NCI-H128 (cell line): ENCODE measurements around the gene MKLN1.
"Not testable (repeated sequence)": the region's sequence is repeated elsewhere in the genome, so short reads cannot be mapped to it uniquely, and the experiment has no call there.

Experiments used
- DNase-seq: peaks from one replicate; lab custom pipeline; 2025; ENCODE audit not compliant: unreplicated experiment; lab: John Stamatoyannopoulos, UW

The MKLN1 gene

GRCh38 chr7:131388126-131388525, 60.5 kb downstream of the MKLN1 start:
- DNase-seq = no peak

DNA sequence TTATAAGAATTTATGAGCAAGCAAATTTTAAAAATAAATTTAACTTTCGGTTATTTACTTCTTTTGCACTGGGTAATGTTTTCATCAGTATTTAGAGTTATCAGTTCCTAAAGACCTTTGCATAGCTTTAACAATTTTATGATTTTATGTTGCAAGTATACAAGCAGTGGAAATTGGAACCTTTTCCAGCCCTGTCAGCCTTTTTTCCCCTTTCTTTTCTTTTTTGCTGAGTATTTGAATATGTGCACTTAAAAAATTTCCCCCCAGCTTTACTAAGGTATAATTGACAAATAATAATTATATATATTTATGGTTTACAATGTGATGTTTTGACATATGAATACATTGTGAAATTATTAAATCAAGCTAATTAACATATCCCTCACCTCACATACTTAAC, 62.6 kb downstream of the MKLN1 start:
- no peak for DNase-seq

DNA sequence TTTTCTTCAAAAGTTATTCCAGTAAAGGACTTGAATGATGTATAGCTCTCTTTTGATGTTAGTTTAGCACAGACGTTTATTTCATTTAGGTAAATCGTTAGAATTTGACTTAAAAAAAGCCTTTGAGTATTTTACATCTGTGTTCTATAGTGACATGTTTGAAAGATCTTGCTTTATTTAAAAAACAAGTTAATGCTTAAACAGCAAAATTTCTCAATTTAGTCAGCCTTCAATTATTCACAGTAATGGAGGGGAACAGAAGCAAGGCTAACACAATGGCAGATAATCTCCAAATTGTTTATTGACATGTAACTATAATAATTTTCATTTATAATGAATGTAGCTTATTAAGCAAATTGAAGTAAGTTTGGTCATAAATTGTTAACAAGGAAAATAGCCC, 63.5 kb downstream of the MKLN1 start:
- DNase-seq = no peak

DNA sequence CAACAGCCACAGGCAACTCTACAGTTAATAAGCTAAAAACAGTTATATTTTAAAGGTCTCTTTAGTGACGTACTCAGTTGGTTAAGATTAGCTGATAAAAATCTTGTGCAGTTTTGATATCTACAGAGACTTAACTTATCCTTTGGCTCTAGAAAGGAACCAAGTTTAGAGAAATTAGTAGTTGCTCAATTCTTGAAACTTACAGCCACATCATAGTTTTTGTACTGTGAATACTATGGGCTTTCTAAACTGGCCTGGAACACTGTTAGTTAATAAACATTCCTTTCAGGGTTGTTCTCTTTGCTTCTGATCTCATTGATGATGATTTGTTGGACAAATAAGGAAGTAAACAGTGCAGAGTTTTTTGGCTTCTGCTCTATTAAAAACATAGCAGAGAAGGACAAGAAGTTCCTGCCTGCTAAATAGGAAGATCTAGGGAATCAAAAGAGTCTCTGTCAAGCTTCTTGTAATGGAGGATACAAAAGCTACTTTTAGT, 73.1 kb downstream of the MKLN1 start:
- no peak for DNase-seq

DNA sequence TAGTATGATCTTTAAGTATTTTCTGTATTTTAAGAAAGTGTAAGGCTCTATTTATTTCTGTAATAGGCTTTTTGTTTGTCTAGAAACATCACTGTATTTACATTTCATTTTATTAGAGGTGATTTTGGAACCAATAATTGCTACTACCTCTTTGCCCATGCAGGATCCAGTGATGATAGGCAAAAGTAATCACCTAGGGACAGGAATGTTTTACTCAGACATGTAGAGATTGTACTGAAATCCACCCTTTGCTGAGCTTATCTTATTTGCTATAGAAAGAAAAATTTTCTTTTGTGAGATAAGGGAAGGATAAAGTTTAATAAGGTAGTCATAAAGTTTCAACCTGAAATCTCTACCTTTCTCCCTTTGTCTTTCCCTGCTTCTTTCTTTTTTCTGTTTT, 73.5 kb downstream of the MKLN1 start:
- no peak for DNase-seq

- no peak for DNase-seq
Measured at GRCh38 chr7:131403322-131403721, 75.6 kb downstream of the MKLN1 start.

DNA sequence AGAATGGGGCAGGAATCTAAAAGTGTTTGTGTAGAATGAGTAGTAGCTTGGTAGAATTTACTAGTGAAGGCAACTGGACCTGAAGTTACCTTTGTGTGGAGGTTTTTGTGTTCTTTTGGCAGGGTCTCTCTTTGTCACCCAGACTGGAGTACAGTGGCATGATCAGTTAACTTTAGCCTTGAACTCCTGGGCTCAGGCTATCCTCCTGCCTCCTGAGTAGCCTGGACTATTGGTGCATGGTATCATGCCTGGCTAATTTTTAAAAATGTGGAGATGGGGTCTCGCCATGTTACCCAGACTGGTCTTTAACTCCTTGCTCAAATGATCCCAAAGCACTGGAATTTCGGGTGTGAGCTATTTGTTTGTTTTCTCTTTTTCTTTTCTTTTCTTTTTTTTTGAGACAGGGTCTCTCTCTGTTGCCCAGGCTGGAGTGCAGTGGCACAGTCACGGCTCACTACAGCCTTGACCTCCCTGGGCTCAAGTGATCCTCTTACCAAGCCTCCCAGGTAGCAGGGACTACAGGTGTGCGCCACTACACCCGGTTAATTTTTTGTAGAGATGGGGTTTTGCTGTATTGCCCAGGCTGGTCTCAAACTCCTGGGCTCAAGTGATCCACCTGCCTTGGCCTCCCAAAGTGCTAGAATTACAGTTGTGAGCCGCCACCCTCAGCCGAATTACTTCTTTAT, 76.7 kb downstream of the MKLN1 start:
- no peak for DNase-seq

GRCh38 chr7:131409129-131409766, 81.6 kb downstream of the MKLN1 start:
- DNase-seq = no peak

GRCh38 chr7:131412031-131412430, 84.4 kb downstream of the MKLN1 start:
- DNase-seq = no peak

- no peak for DNase-seq
Measured at GRCh38 chr7:131413711-131414110, 86.0 kb downstream of the MKLN1 start.

DNA sequence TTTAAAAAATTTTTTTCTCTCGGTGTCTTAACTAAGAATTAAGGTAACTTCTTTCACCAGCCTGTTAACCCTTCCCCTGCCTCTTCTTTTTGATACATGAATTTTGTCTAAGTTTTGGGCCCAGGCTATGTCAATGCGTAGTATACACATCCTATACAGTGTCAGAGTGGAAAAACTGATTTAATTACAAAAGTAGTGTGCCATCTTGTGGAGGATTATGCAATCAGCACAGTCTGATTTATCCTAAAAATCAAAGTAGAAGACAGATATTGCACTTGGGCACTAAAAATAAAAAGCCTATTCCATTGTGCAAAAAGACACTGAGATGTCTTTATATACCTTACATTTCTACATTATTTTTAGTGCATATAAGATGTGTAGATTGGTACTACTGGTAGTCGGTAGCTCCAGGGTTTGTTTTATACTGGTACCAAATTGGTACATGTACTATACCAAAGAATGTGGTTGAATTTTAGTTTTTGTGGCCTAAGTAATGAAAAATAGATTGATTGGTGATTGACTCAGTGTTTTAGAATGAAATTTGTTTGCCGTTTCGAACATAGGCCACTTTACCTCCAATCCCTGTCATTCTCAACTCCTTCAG, 96.6 kb downstream of the MKLN1 start:
- DNase-seq = no peak

DNA sequence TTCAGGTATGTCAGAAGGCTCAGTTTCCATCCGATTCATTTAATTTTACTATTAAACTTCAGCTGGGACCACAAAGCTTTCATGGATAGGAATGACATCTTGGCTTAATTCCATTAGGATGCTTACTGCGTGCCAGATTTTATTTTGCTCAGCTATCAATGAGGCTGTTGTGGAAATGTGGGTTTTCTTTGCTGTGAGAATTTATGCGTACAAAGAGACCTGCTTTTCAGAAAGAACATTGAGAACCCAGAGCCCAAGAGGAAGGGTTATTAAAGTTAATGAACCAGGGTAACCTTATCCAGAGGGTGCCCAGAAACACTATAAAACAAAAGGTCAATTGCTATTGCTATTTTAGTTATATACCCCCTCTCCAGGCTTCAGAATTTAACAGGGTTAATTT, 98.3 kb downstream of the MKLN1 start:
- no peak for DNase-seq

DNA sequence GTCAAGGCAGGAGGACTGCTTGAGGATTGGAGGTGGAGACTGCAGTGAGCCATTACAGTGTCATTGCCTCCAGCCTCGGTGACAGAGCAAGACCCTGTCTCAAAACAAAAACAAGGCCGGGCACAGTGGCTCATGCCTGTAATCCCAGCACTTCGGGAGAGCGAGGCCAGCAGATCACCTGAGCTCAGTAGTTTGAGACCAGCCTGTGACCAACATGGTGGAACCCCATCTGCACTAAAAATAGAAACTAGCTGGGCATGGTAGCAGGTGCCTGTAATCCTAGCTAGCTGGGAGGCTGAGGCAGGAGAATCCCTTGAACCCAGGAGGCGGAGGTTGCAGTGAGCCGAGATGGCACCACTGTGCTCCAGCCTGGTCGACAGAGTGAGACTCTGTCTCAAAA, 103.2 kb downstream of the MKLN1 start:
- DNase-seq = not testable (repeated sequence)

DNA sequence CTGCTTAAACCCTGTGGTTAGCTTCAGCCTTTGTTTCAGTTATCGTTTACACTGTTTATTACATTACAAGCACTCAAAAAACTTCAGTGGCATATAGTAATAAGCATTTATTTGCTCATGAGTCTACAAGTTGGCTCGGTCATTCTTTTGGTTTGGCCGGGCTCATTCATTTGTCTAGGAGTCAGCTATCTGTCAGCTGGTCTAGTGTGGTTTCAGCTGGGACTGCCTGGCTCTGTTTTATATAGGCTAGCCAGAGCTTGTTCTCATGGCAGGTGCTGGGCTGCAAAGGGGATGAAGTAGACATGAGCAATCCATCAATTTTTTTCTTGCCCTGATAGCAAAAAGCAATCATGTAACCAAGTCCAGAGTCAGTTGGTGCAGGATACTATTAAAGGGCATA, 103.6 kb downstream of the MKLN1 start:
- DNase-seq = no peak

- DNase-seq = no peak
Measured at GRCh38 chr7:131431756-131432155, 104.1 kb downstream of the MKLN1 start.

DNA sequence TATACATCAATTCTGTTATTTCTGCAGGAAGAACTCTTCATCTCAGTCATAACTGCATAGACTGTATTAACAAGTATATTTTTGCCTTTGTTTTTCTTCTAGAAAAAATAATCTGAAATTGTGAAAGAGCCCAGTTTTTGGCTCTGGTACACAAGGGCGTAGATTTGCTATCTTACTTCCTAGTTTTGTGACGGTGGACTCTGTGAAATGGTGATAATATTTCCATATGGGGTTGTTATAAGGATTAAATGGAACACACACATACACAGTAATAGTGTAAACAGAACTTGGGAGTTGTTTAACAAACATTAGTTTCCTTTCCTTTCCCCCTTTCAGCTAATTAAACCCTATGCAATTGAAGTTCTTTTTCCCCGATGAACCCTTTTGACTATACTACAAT, 108.7 kb downstream of the MKLN1 start:
- DNase-seq = no peak

DNA sequence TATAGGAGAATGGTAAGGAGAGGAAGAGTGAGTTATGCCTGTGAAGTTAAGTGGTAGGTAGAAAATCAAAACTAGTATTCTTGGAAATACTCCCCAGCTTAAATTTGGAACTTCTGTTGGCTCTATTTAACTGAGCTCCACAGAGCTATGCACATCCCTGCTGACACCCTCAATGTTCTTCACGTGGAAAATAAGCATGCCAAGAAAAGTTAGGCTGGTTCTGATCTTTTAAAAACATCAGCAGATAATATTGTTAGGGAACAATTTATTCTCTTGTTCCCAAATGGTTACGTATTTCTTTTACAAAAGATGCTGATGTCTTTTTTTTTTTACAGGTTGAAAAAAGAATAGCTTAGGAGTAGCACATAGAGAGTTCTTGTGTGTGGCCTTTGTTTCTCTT, 111.3 kb downstream of the MKLN1 start:
- DNase-seq = no peak

DNA sequence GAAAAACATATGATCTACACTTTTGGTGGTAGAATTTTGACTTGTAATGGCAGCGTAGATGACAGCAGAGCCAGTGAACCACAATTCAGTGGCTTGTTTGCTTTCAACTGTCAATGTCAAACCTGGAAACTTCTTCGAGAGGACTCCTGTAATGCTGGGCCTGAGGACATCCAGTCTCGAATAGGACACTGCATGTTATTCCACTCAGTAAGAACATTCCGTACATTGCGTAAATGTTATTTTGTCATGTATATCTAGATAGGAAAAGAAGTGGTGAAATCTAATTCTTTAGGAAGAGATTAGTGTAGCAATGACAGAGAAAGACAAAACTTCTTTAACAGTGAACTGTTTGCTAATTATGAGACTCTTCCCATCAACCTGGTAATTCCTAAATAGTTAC, 115.8 kb downstream of the MKLN1 start:
- no peak for DNase-seq

GRCh38 chr7:131444683-131445082, 117.0 kb downstream of the MKLN1 start:
- no peak for DNase-seq

GRCh38 chr7:131449373-131449902, 121.8 kb downstream of the MKLN1 start:
- no peak for DNase-seq

DNA sequence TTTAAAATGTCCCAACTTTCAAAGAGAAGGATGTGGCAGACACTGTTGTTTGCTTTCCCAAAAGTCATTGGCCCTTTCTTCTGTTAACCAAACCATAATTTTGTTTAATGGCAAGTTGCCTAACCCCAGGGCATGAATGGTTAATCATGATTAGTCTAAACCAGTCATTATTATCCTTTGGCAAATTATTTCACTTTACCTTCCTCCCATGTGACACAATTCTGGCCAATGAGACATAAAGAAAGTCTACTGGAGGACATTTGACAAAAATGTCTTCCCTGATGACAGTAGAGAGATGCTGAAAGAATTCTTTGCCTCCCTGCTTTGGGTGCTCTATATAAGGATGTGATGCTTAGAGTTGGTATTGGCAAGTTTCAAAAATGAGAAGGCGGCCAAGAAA, 126.8 kb downstream of the MKLN1 start:
- DNase-seq = no peak

- no peak for DNase-seq
Measured at GRCh38 chr7:131455001-131455400, 127.3 kb downstream of the MKLN1 start.
